Hepatocyte (in vitro differentiated cells): ENCODE results near the gene LFNG. TPM values are rescaled to one million over a fixed set of nuclear protein-coding genes. Genes with fewer than 3 reads are reported as not detected.
"Not testable (repeated sequence)": the region's sequence is repeated elsewhere in the genome, so short reads cannot be mapped to it uniquely, and the experiment has no call there.

ENCODE experiments used
- DNase-seq: peaks from one replicate; pipeline ENCODE4 v3.0.0-alpha.2; 2016; ENCODE audit warnings: low spot score
- H2AFZ ChIP-seq: fragments of 200-600 bp; sonication (generic); 2 replicates; pipeline ENCODE4 v1.6.0; 2016; ENCODE audit warnings: antibody characterized with exemption, mild to moderate bottlenecking
- H3K27ac ChIP-seq: fragments of 200-600 bp; sonication (generic); 2 replicates; pipeline ENCODE4 v1.5.1; 2016; ENCODE audit warnings: mild to moderate bottlenecking
- H3K27me3 ChIP-seq: fragments of 200-600 bp; sonication (generic); 2 replicates; pipeline ENCODE4 v1.6.1; 2016
- H3K36me3 ChIP-seq: fragments of 200-600 bp; sonication (generic); replicated peaks from 2 replicates; pipeline ENCODE4 v1.5.1; 2016; ENCODE audit warnings: low read depth; ENCODE audit not compliant: insufficient read depth
- H3K4me1 ChIP-seq: fragments of 200-600 bp; sonication (generic); 2 replicates; pipeline ENCODE4 v1.5.1; 2016; ENCODE audit warnings: mild to moderate bottlenecking, moderate library complexity; ENCODE audit not compliant: insufficient read depth
- H3K4me2 ChIP-seq: fragments of 200-600 bp; sonication (generic); 2 replicates; pipeline ENCODE4 v1.6.0; 2016
- H3K4me3 ChIP-seq: fragments of 200-600 bp; sonication (generic); 2 replicates; pipeline ENCODE4 v1.5.1; 2016; ENCODE audit warnings: mild to moderate bottlenecking
- H3K79me2 ChIP-seq: fragments of 200-600 bp; sonication (generic); 2 replicates; pipeline ENCODE4 v1.6.0; 2017; ENCODE audit warnings: mild to moderate bottlenecking
- H3K9me2 ChIP-seq: fragments of 200-600 bp; sonication (generic); replicated peaks from 2 replicates; pipeline ENCODE4 v1.6.0; 2017; ENCODE audit warnings: mild to moderate bottlenecking; ENCODE audit not compliant: insufficient read depth
- H3K9me3 ChIP-seq: fragments of 200-600 bp; sonication (generic); 2 replicates; pipeline ENCODE4 v1.5.1; 2016; ENCODE audit warnings: low read depth, mild to moderate bottlenecking
- H4K20me1 ChIP-seq: fragments of 200-600 bp; sonication (generic); 2 replicates; pipeline ENCODE4 v1.6.0; 2016; ENCODE audit warnings: mild to moderate bottlenecking; ENCODE audit not compliant: insufficient read depth, poor library complexity, severe bottlenecking
- CTCF ChIP-seq: fragments of 200-600 bp; sonication (generic); IDR thresholded peaks from 2 replicates; pipeline ENCODE4 v1.5.1; 2016; ENCODE audit warnings: antibody characterized with exemption, mild to moderate bottlenecking; ENCODE audit not compliant: poor library complexity
- EZH2 ChIP-seq: fragments of 200-600 bp; sonication (generic); IDR thresholded peaks from 2 replicates; pipeline ENCODE4 v1.6.1; 2016; ENCODE audit warnings: antibody characterized with exemption, mild to moderate bottlenecking, borderline replicate concordance
- EZH2phosphoT487 ChIP-seq: fragments of 200-600 bp; sonication (generic); IDR thresholded peaks from one replicate; pipeline ENCODE4 v1.6.1; 2018; ENCODE audit warnings: antibody characterized with exemption, mild to moderate bottlenecking, low read depth, moderate library complexity; ENCODE audit not compliant: unreplicated experiment, severe bottlenecking
- WGBS: methylation state at CpG from one replicate; pipeline ENCODE4 v1.1.6; 2016; ENCODE audit warnings: low lambda C conversion rate; ENCODE audit errors: missing lambda C conversion rate; 5-methylcytosine and 5-hydroxymethylcytosine counted together
- polyA plus RNA-seq: library from polyadenylated mRNA; unstranded; fragments of >200 nt; fragmentation: Nextera tagmentation; extraction: Ambion mirVana; gene quantifications from 2 replicates; pipeline ENCODE4 v1.2.1, GENCODE V29; 2016
- total RNA-seq: library from RNA; depleted of rRNA; stranded (reverse); fragments of >200 nt; gene quantifications from 2 replicates; pipeline ENCODE4 v1.2.3, GENCODE V29; 2014

LFNG gene
- total and polyA plus RNA-seq, 2 experiments from 2014 or later: 1.2 to 4.5 TPM

GRCh38 chr7:2533566-2533965 is 14.0 kb downstream of the LFNG start:
- not testable (repeated sequence) for H3K4me3 ChIP-seq, DNase-seq, H3K36me3 ChIP-seq, H3K79me2 ChIP-seq, H4K20me1 ChIP-seq, H3K9me2 ChIP-seq, H3K27ac ChIP-seq, H3K27me3 ChIP-seq, H3K9me3 ChIP-seq, H3K4me2 ChIP-seq, H2AFZ ChIP-seq
- H3K4me1 ChIP-seq: peaks cover 24% of the 10 kb centered on the region
- WGBS: 57% methylated on average over 3 of the region's 8 CpGs

- H3K4me1 ChIP-seq: peaks cover 17% of the 10 kb centered on the region
- not testable (repeated sequence) for H3K36me3 ChIP-seq, DNase-seq, H4K20me1 ChIP-seq, H3K4me3 ChIP-seq, H3K4me2 ChIP-seq, H2AFZ ChIP-seq, H3K9me2 ChIP-seq, H3K79me2 ChIP-seq, H3K9me3 ChIP-seq, H3K27ac ChIP-seq, H3K27me3 ChIP-seq
- WGBS: no CpG with 5 or more reads among the region's 34 CpGs
Observed at GRCh38 chr7:2534214-2534613, 14.6 kb downstream of the LFNG start.

GRCh38 chr7:2535872-2536627 is 16.5 kb downstream of the LFNG start:
- not testable (repeated sequence) for H3K9me2 ChIP-seq, H3K27me3 ChIP-seq, H3K79me2 ChIP-seq, H3K4me1 ChIP-seq, H2AFZ ChIP-seq, H3K9me3 ChIP-seq, H3K4me3 ChIP-seq, H3K36me3 ChIP-seq, H3K4me2 ChIP-seq, H4K20me1 ChIP-seq, H3K27ac ChIP-seq, DNase-seq
- WGBS: 82% methylated on average over 18 of the region's 19 CpGs

GRCh38 chr7:2537981-2538851 is 18.6 kb downstream of the LFNG start:
- Histone ChIP-seq H3K9me2 (no peaks in the 10 kb centered on the region), H3K4me1 (no peaks in the 10 kb centered on the region), H3K27me3 (no peaks in the 10 kb centered on the region), H2AFZ (no peak overlapping the region), H4K20me1 (no peaks in the 10 kb centered on the region), H3K4me2 (no peak overlapping the region), H3K9me3 (no peaks in the 10 kb centered on the region), H3K36me3 (no peaks in the 10 kb centered on the region), H3K27ac (no peak overlapping the region), H3K4me3 (no peak overlapping the region), H3K79me2 (no peaks in the 10 kb centered on the region)
- TF ChIP-seq EZH2phosphoT487 (no peak), CTCF (no peak), EZH2 (no peak)
- 96% methylated on average over 45 of the region's 47 CpGs for WGBS
- no peak for DNase-seq
